NCI-H446 (cell line): ENCODE data around the gene MID1.

Source experiments
- DNase-seq, 2 experiments: peaks; one replicate each; lab custom pipeline; 2025; lab: John Stamatoyannopoulos, UW

Gene MID1

GRCh38 chrX:10429908-10430307, 190.5 kb downstream of the MID1 start:
- DNase-seq: no peak

GRCh38 chrX:10427249-10427648, 193.1 kb downstream of the MID1 start:
- DNase-seq: no peak

- no peak for DNase-seq
These were observed 196.7 kb downstream of the MID1 start for GRCh38 chrX:10423716-10424115.

- no peak for DNase-seq
These were observed 200.3 kb downstream of the MID1 start for GRCh38 chrX:10420134-10420533.

GRCh38 chrX:10416424-10416823, 204.0 kb downstream of the MID1 start:
- DNase-seq: no peak

GRCh38 chrX:10415306-10416001, 204.9 kb downstream of the MID1 start:
- DNase-seq: peak in 1 of 2 experiments; percentile 7

- no peak for DNase-seq
These were observed 205.5 kb downstream of the MID1 start for GRCh38 chrX:10414862-10415261.

- DNase-seq: no peak
These were observed 206.1 kb downstream of the MID1 start for GRCh38 chrX:10414156-10414824.

- no peak for DNase-seq
These were observed 215.9 kb downstream of the MID1 start for GRCh38 chrX:10404436-10404835.

- DNase-seq: no peak
These were observed 219.1 kb downstream of the MID1 start for GRCh38 chrX:10401239-10401638.

- DNase-seq: no peak
These were observed 221.2 kb downstream of the MID1 start for GRCh38 chrX:10399043-10399741.

- no peak for DNase-seq
These were observed 222.2 kb downstream of the MID1 start for GRCh38 chrX:10398215-10398614.

- DNase-seq: no peak
These were observed 223.0 kb downstream of the MID1 start for GRCh38 chrX:10397349-10397748.

- no peak for DNase-seq
These were observed 224.7 kb downstream of the MID1 start for GRCh38 chrX:10395643-10396042.
